ENCODE data around the gene MIS18BP1.
A peak's percentile ranks its signal among the peaks of the same experiment; 100 is the strongest.
"Not testable (repeated sequence)": the region's sequence is repeated elsewhere in the genome, so short reads cannot be mapped to it uniquely, and the experiment has no call there.

MIS18BP1 gene

GRCh38 chr14:45253070-45253753 lies at the start of gene MIS18BP1:
Gene MIS18BP1, minus strand, starts transcription at chr14:45253202. Its CDS starts 5,916 bp downstream, at chr14:45247286.
- DNase-seq, result peak; percentile 95

DNA sequence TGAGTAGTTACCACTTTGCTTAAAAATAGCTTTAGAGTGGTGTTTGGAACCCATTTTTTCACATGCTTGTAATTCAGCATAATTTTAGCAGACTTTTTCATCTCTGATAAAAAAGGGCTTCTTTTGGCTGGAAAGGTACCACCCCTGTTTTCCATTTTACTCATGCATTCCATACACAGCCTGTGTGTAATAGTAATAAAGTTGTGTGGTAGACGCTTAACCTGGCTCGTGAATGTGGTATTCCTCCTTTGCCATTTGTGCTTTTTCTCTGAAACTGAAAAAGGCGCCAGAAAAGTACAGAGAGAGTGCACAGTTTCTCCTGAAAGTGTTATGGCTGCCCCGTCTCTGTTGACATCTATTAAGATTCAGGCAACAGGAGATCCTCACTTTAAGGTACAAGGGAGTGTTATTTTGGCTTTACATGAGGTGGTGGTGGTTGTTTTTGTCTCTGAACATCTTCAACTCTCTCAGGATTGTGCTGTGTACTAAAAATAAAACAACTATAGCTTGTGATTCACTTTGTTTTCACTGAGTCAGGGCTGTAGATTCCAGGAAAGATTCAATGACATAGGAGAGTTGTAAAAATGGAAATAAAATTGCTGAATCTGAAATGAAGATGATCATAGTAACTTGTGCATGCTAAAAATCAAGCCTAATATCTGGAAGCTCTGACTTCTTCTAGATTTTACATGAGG lies 45.6 kb upstream of the MIS18BP1 start:
- DNase-seq, result no peak

DNA sequence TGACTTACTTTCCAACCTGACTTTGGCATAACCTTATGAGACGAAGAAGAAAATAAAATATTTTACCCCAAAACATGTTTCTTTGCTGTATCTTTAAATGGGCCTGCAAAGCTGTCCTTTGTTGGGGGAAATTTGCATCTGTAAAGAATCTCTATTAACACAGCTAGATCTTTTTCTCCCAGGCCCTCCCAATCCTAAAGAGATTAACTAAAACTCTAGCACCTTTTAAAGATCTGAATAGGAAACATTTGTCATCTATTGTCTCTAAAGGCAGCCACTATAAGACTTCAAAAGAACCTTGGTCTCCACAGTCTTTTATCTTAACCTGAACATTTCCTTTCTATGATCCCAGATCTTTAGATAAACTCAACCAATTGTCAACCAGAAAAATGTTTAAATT lies 41.8 kb upstream of the MIS18BP1 start:
- DNase-seq, result not testable (repeated sequence)

DNA sequence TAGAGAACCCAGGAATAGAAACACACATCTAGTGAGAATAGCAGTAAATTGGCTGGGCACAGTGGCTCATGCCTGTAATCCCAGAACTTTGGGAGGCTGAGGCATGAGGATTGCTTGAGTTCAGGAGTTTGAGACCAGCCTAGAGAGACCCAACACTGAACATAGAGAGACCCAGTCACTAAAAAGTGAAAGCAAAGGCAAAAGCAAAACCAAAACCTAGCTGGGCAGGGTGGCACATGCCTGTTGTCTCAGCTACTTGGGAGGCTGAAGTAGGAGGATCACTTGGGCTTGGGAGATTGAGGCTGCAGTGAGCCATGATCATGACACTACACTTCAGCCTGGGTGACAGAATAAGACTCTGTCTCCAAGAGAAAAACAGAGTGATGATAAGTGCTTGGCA lies 37.5 kb upstream of the MIS18BP1 start:
- DNase-seq, result no peak

DNA sequence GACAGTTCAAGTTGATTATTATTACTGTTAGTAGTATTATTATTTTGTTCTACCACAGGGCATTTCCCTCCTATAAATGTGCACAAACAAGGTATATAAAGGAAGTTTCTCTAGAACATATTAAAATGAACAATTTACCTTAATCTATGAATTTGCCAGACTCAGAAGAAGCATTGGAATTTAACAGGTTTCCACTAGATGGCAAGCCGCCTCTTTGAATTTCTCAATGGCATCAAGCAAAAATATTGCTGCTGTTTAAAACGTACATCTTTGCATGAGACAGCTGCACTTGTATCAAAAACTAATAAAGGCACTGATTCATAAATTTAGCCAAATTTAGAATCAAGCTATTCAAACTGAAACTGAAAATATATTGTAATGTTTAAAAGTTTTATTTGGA lies 34.6 kb upstream of the MIS18BP1 start:
- no peak for DNase-seq

- no peak for DNase-seq
Observed at GRCh38 chr14:45284802-45285201, 31.8 kb upstream of the MIS18BP1 start.

DNA sequence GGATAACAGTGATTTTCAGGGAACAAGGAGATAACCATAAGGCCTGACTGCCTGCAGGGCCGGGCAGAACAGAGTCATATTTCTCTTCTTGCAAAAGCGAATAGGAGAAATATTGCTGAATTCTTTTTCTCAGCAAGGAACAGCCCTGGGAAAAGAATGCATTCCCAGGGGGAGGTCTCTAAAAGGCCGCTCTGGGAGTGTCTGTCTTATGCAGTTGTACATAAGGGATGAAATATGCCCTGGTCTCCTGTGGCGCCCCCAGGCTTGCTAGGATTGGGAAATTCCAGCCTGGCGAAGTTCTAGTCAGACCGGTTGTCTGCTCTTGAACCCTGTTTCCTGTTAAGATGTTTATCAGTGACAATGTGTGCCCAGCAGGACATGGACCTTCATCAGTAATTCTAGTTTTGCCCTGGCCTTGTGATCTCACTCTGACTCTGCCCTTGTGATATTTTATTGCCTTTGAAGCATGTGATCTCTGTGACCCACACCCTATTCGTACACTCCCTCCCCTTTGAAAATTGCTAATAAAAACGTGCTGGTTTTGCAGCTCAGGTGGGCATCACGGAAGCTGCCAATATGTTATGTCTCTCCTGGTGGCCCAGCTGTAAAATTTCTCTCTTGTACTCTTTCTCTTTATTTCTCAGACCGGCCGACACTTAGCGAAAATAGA lies 28.9 kb upstream of the MIS18BP1 start:
- not testable (repeated sequence) for DNase-seq

GRCh38 chr14:45271858-45272537 lies 19.0 kb upstream of the MIS18BP1 start:
- DNase-seq, result no peak

DNA sequence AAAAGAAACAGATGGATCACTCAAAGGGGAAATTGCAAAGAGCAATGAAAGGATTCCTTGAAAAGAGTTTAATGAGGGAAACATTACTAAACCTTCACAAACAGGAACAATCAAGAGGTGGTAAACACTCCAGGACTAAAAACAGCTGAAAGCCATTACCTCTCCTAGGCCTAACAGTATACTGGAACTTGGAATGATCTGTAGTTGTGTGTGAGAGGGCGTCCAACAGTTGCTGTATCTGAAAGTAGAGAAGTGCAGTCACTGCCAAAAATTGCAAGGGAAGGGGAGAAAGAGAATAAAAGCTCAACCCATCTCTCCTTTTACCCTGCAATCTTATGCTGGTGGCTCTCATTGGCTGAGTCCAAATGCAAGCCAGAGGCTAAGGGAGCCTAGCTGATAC lies 17.0 kb upstream of the MIS18BP1 start:
- DNase-seq, result no peak

- no peak for DNase-seq
Observed at GRCh38 chr14:45267071-45267470, 14.1 kb upstream of the MIS18BP1 start.

DNA sequence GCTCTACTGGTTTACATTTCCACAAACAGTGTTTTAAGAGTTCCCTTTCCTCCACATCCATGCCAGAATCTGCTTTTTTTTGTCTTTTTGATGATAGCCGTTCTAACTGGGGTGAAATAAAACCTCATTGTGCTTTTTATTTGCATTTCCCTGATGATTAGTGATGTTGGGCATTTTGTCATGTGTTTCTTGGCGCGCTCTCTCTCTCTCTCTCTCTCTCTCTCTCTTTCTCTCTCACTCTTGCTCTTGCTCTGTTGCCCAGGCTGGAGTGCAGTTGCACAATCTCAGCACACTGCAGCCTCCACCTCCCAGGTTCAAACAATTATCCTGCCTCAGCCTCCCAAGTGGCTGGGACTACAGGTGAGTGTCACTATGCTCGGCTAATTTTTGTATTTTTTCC lies 9.6 kb upstream of the MIS18BP1 start:
- DNase-seq, result no peak

GRCh38 chr14:45261209-45261608 lies 8.2 kb upstream of the MIS18BP1 start:
- no peak for DNase-seq

DNA sequence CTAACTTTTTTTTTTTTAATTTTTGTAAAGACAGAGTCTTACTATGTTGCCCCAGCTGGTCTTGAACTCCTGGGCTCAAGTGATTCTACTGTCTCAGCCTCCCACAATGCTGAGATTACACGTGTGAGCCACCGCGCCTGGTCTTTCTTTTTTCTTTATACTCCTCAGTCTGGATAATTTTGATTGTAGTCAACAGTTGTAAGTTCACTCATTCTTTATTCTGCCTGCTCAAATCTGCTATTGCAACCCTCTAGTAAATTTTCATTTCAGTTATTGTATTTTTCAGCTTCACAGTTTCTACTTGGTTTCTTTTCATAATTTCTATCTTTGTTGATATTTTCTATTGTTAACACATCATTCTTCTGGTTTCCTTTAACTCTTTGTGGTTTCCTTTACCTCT lies 5.8 kb upstream of the MIS18BP1 start:
- DNase-seq, result no peak

DNA sequence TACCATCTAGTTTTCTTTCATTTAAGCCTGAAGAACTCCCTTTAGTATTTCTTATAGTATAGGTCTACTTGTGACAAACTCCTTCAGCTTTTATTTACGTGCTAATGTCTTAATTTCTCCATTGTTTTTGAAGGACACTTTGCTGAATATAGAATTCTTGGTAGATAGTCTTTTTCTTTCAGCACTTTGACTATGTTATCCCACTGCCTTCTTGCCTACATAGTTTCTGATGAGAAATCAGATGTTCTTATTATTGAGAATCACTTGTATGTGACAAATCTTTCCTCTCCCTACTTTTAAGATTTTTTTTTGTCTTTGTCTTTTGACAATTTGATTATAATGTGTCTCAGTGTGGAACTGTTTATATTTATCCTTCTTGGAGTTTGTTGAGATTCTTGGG lies 5.1 kb upstream of the MIS18BP1 start:
- no peak for DNase-seq

- no peak for DNase-seq
Observed at GRCh38 chr14:45254771-45255170, 1.8 kb upstream of the MIS18BP1 start.

DNA sequence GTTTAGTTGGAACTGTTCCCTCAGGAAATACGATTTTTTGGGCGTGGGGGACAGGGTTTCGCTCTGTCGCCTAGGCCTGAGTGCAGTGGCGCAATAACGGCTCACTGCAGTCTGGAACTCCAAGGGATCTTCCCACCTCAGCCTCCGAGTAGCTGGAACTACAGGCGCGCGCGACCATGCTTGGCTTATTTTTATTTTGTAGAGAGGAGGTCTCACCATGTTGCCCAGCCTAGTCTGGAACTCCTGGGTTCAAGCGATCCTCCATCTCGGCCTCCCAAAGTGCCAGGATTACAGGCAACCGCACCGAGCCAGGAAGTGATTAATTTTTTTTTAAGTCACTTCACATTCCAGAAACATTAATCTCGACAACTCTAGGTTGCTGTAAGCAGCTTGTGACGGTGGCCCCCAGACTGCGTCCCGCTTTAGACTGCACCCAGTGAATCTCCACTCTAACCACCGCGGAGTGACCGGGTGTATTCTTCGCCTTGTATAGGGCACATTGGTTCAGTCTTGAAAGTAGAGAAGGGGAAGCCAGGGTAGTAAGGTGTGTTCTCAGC lies 830 bp upstream of the MIS18BP1 start:
- DNase-seq, result no peak

- DNase-seq, result no peak
Observed at GRCh38 chr14:45252366-45253069, 484 bp downstream of the MIS18BP1 start.

DNA sequence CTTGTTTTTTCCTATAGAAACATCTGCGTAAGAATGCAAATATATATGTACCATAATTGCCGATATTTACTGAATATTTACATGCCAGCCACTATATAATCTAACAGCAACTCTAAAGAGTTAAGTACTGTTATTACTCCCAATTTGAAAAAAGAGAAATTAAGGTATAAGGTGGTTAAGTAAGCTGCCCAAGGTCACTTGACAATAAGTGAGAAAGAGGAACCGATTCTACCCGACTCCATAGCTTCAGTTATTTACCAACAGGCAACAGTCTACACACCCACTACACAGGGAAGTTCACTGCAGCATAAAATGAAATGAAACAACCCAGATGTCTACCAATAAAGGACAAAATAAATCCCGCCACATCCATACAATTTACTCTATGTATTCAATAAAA lies 1.1 kb downstream of the MIS18BP1 start:
- peak; percentile 49 for DNase-seq

DNA sequence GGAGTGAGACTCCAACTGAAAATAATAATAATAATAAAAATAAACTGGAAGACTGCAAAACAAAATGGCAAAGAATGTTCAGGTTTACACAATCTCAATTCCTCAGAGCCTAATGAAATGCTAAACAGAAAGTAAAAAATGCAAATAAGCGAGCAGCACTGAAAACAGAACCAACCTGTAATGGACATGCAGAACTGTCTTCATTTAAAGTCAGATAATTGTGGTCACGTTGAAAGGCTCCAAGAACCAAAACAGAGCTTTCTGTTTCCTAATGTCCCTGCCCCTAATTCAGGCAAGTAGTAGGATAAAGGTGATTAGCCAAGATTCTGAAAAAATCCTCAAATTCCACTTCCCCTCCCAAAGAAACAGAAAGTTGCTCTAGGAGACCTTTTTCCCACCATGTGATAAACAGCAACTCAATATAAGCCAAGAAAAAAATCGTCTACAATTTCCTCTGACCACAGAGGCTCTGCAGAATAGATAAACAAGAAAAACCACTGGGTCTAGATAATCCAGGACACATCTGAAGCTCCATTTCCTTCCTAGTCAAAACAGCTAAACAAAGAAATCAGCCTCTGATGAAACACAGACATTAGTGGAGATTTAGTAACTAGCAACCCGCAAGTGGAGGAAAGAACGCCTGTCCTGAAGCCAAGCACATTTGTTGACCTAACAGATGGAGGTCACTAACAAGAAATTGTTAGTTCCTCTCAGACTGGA lies 3.0 kb downstream of the MIS18BP1 start:
- DNase-seq, result peak; percentile 43

DNA sequence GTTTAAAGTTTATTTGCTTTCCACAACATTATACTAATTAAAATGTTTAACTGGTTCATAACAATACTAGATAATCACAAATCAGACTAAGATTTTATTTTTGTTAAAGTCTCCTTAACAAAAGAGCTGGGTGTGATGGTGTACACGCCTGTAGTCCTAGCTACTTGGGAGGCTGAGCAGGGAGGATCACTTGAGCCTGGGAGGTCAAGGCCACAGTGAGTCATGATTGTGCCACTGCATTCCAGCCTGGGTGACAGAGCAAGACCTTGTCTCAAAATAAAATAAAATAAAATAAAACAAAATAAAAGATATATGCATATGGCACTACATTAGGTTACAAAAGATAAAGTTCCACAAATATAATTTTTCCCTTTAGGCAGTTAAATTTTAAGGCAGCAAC lies 5.6 kb downstream of the MIS18BP1 start:
- no peak for DNase-seq

DNA sequence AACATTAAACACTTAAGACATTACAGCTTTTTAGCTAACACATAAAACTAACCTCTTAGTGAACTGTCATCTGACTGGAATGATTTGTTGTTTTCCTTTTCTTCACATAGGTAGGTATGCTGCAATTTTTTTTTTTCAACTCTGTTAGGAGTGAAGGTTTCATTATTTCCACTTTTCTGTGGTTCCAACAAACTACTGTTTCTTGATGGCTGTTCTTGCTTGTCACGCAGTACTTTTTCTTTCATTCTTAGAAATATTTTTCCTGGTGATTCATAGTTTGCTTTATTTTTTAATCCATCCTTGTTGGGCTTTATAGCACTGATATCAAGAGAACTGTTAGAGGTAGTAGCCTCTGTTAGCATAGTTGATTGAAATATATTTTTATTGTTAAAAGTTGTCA lies 6.3 kb downstream of the MIS18BP1 start:
- DNase-seq, result no peak

GRCh38 chr14:45246151-45246550 lies 6.9 kb downstream of the MIS18BP1 start:
- no peak for DNase-seq

Measured in KG1 (cell line).